Measurements from ENCODE around the gene ADAM12. TPM values are rescaled to one million over a fixed set of nuclear protein-coding genes. Genes with fewer than 3 reads are reported as not detected.
"Not testable (repeated sequence)": the region's sequence is repeated elsewhere in the genome, so short reads cannot be mapped to it uniquely, and the experiment has no call there.

ADAM12 gene
- total RNA-seq, 1 experiment from 2014 or later = 16.8 TPM

- no peaks in the 10 kb centered on the region for H3K27me3 ChIP-seq (ENCODE audit: insufficient read depth, low read depth)
- no peak overlapping the region for H3K4me3 ChIP-seq
- ChIA-PET CTCF (no interaction called here), POLR2A (ENCODE audit: unreplicated experiment) (interaction anchor here (0.6 kb wide), 1 partner anchor 82 kb away, joined by 5 read pairs; no protein-coding TSS in a partner anchor)
- no peaks in the 10 kb centered on the region for H3K9me3 ChIP-seq (ENCODE audit: insufficient read depth, low read depth)
- intact Hi-C loops (cut with micrococcal nuclease; ENCODE audit: unreplicated experiment) = loop anchor here (1.0 kb wide), 1 partner anchor 27 kb away; no protein-coding TSS in a partner anchor
- no peak overlapping the region for H3K27ac ChIP-seq
- peak; percentile 82 to 88 for DNase-seq
- no peaks in the 10 kb centered on the region for H4K20me1 ChIP-seq (ENCODE audit: insufficient read depth)
- H2AFZ ChIP-seq = no peak overlapping the region
- H3K4me2 ChIP-seq = peak overlapping the region; percentile 22; the same call in 1 of the 2 replicates
- H3K9me2 ChIP-seq (ENCODE audit: insufficient read depth) = no peaks in the 10 kb centered on the region
- no peak for TF ChIP-seq EZH2 (IDR thresholded peaks at IDR 0.05; ENCODE audit: low read depth)
- no peak for TF ChIP-seq CTCF (conservative IDR thresholded peaks at IDR 0.05)
- no TSS peak for BruUV-seq (replicated peaks)
- peaks cover 4% of the 10 kb centered on the region; the same call in 1 of the 2 replicates for H3F3A ChIP-seq (ENCODE audit: insufficient read depth, low read depth)
- no peaks in the 10 kb centered on the region for H3K79me2 ChIP-seq (ENCODE audit: low read depth)
- no peaks in the 10 kb centered on the region for H3K36me3 ChIP-seq (ENCODE audit: low read depth)
- H3K4me1 ChIP-seq (replicated peaks; ENCODE audit: insufficient read depth) = peaks cover 13% of the 10 kb centered on the region
Observed at GRCh38 chr10:126350216-126350992, 37.9 kb downstream of the ADAM12 start.

- CTCF ChIA-PET = no interaction called here
- intact Hi-C loops (cut with micrococcal nuclease; ENCODE audit: unreplicated experiment) = loop anchor here (1.0 kb wide), 1 partner anchor 28 kb away; no protein-coding TSS in a partner anchor
- no TSS peak for BruUV-seq (replicated peaks)
- DNase-seq = no peak
- Histone ChIP-seq H3K27me3 (ENCODE audit: insufficient read depth, low read depth) (no peaks in the 10 kb centered on the region), H4K20me1 (ENCODE audit: insufficient read depth) (no peaks in the 10 kb centered on the region), H3F3A (ENCODE audit: insufficient read depth, low read depth) (peaks cover 4% of the 10 kb centered on the region; the same call in 1 of the 2 replicates), H3K4me1 (replicated peaks; ENCODE audit: insufficient read depth) (peaks cover 13% of the 10 kb centered on the region), H3K9me3 (ENCODE audit: insufficient read depth, low read depth) (no peaks in the 10 kb centered on the region), H3K4me3 (no peak overlapping the region), H2AFZ (no peak overlapping the region), H3K79me2 (ENCODE audit: low read depth) (no peaks in the 10 kb centered on the region), H3K9me2 (ENCODE audit: insufficient read depth) (no peaks in the 10 kb centered on the region), H3K4me2 (no peak overlapping the region; the same call in 1 of the 2 replicates), H3K36me3 (ENCODE audit: low read depth) (no peaks in the 10 kb centered on the region), H3K27ac (no peak overlapping the region)
- TF ChIP-seq EZH2 (IDR thresholded peaks at IDR 0.05; ENCODE audit: low read depth) (no peak), CTCF (conservative IDR thresholded peaks at IDR 0.05) (no peak)
- POLR2A ChIA-PET (ENCODE audit: unreplicated experiment) = no interaction called here
Observed at GRCh38 chr10:126349676-126350075, 38.6 kb downstream of the ADAM12 start.

GRCh38 chr10:126349101-126349500 lies 39.2 kb downstream of the ADAM12 start:
- no peaks in the 10 kb centered on the region for H3K27me3 ChIP-seq (ENCODE audit: insufficient read depth, low read depth)
- H3K9me2 ChIP-seq (ENCODE audit: insufficient read depth) = no peaks in the 10 kb centered on the region
- no TSS peak for BruUV-seq (replicated peaks)
- H3K27ac ChIP-seq = no peak overlapping the region
- peaks cover 4% of the 10 kb centered on the region; the same call in 1 of the 2 replicates for H3F3A ChIP-seq (ENCODE audit: insufficient read depth, low read depth)
- H3K9me3 ChIP-seq (ENCODE audit: insufficient read depth, low read depth) = no peaks in the 10 kb centered on the region
- H2AFZ ChIP-seq = no peak overlapping the region
- ChIA-PET POLR2A (ENCODE audit: unreplicated experiment) (no interaction called here), CTCF (no interaction called here)
- DNase-seq = no peak
- no peak overlapping the region for H3K4me2 ChIP-seq
- H3K4me1 ChIP-seq (replicated peaks; ENCODE audit: insufficient read depth) = peaks cover 13% of the 10 kb centered on the region
- intact Hi-C loops (cut with micrococcal nuclease; ENCODE audit: unreplicated experiment) = no loop called here
- TF ChIP-seq CTCF (conservative IDR thresholded peaks at IDR 0.05) (no peak), EZH2 (IDR thresholded peaks at IDR 0.05; ENCODE audit: low read depth) (no peak)
- no peak overlapping the region for H3K4me3 ChIP-seq
- H3K79me2 ChIP-seq (ENCODE audit: low read depth) = no peaks in the 10 kb centered on the region
- H4K20me1 ChIP-seq (ENCODE audit: insufficient read depth) = no peaks in the 10 kb centered on the region
- no peaks in the 10 kb centered on the region for H3K36me3 ChIP-seq (ENCODE audit: low read depth)

GRCh38 chr10:126343496-126343895 lies 44.8 kb downstream of the ADAM12 start:
- H3K9me2 ChIP-seq (ENCODE audit: insufficient read depth); H3K27ac ChIP-seq; H3K36me3 ChIP-seq (ENCODE audit: low read depth); H3F3A ChIP-seq (ENCODE audit: insufficient read depth, low read depth); H3K4me3 ChIP-seq; BruUV-seq (replicated peaks); H3K9me3 ChIP-seq (ENCODE audit: insufficient read depth, low read depth); CTCF ChIA-PET; H2AFZ ChIP-seq; H3K4me1 ChIP-seq (replicated peaks; ENCODE audit: insufficient read depth); H3K79me2 ChIP-seq (ENCODE audit: low read depth); H4K20me1 ChIP-seq (ENCODE audit: insufficient read depth); intact Hi-C loops (cut with micrococcal nuclease; ENCODE audit: unreplicated experiment); H3K27me3 ChIP-seq (ENCODE audit: insufficient read depth, low read depth); DNase-seq; POLR2A ChIA-PET (ENCODE audit: unreplicated experiment); H3K4me2 ChIP-seq: not testable (repeated sequence)
